HepG2 (cell line): ENCODE data around the gene PEX10. TPM values are rescaled to one million over a fixed set of nuclear protein-coding genes. Genes with fewer than 3 reads are reported as not detected.

Experiments
- AFF4 ChIP-seq: sonication (generic); formaldehyde crosslinking; IDR thresholded peaks from 2 replicates; pipeline ENCODE4 v1.4.0; 2020; ENCODE audit warnings: missing genetic modification reagents
- ASH2L ChIP-seq: fragments of 300-600, 200-600 bp; sonication (generic); IDR thresholded peaks from 2 replicates; pipeline ENCODE4 v1.7.0; 2017; ENCODE audit warnings: low read depth, mild to moderate bottlenecking, moderate library complexity, mixed read lengths, low read length; ENCODE audit not compliant: insufficient read length
- CC2D1A ChIP-seq: sonication (generic); formaldehyde crosslinking; IDR thresholded peaks from 2 replicates; pipeline ENCODE4 v1.8.1; 2023; ENCODE audit warnings: mild to moderate bottlenecking, missing genetic modification reagents
- CEBPB ChIP-seq: IDR thresholded peaks from 2 replicates; pipeline ENCODE4 v1.6.1; 2011; ENCODE audit warnings: low read depth, low read length, improper control_type of control experiment, borderline replicate concordance
- DR1 ChIP-seq: sonication (generic); formaldehyde crosslinking; IDR thresholded peaks from 2 replicates; pipeline ENCODE4 v1.8.0; 2021; ENCODE audit warnings: mild to moderate bottlenecking, missing genetic modification reagents, inconsistent platforms
- FOXA1 ChIP-seq, 2 experiments: fragments of 450-650 bp in 1 of 2; sonication (generic) in 1 of 2; formaldehyde crosslinking in 1 of 2; IDR thresholded peaks; 2 replicates each; pipeline versions ENCODE4 v1.4.0 to v1.6.1; 2016 to 2020; ENCODE audit warnings: missing genetic modification reagents in 1 of 2
- FOXJ3 ChIP-seq: sonication (generic); formaldehyde crosslinking; IDR thresholded peaks from 2 replicates; pipeline ENCODE4 v1.4.0; 2020; ENCODE audit warnings: missing genetic modification reagents, mild to moderate bottlenecking, borderline replicate concordance
- GATA4 ChIP-seq: sonication (generic); IDR thresholded peaks from 2 replicates; pipeline ENCODE4 v1.6.1; 2016; ENCODE audit warnings: antibody characterized with exemption, low read depth, borderline replicate concordance
- HDAC2 ChIP-seq: sonication (generic); formaldehyde crosslinking; IDR thresholded peaks from 2 replicates; pipeline ENCODE4 v1.4.0; 2020; ENCODE audit warnings: missing genetic modification reagents
- IKZF5 ChIP-seq: IDR thresholded peaks from 2 replicates; pipeline ENCODE4 v1.6.1; 2018; ENCODE audit warnings: missing genetic modification reagents, mild to moderate bottlenecking, missing compliant biosample characterization
- IRF1 ChIP-seq: sonication (generic); formaldehyde crosslinking; IDR thresholded peaks from 2 replicates; pipeline ENCODE4 v1.4.0; 2020; ENCODE audit warnings: low read depth, mild to moderate bottlenecking, missing genetic modification reagents
- MAX ChIP-seq: IDR thresholded peaks from 2 replicates; pipeline ENCODE4 v1.6.1; 2012; ENCODE audit warnings: inconsistent platforms
- NFIB ChIP-seq: sonication (generic); formaldehyde crosslinking; IDR thresholded peaks from 2 replicates; pipeline ENCODE4 v1.9.0; 2021; ENCODE audit warnings: missing genetic modification reagents, mild to moderate bottlenecking, borderline replicate concordance
- PCBP2 ChIP-seq: fragments of 200-400 bp; formaldehyde crosslinking; optimal IDR thresholded peaks from 2 replicates; pipeline ENCODE3; 2018; ENCODE audit warnings: low read length, low read depth; ENCODE audit not compliant: poor library complexity, severe bottlenecking
- PRPF4 ChIP-seq: fragments of 200-400 bp; formaldehyde crosslinking; IDR thresholded peaks from 2 replicates; pipeline ENCODE4 v1.6.1; 2016; ENCODE audit warnings: low read length, low read depth; ENCODE audit not compliant: poor library complexity, severe bottlenecking
- SIX1 ChIP-seq: sonication (generic); formaldehyde crosslinking; IDR thresholded peaks from 2 replicates; pipeline ENCODE4 v1.4.0; 2020; ENCODE audit warnings: missing genetic modification reagents, borderline replicate concordance
- SSRP1 ChIP-seq: IDR thresholded peaks from 2 replicates; pipeline ENCODE4 v1.6.1; 2016; ENCODE audit warnings: control low read depth
- TARDBP ChIP-seq: sonication (generic); formaldehyde crosslinking; IDR thresholded peaks from 2 replicates; pipeline ENCODE4 v1.8.0; 2022; ENCODE audit warnings: mild to moderate bottlenecking, missing genetic modification reagents
- TGIF2 ChIP-seq: IDR thresholded peaks from 2 replicates; pipeline ENCODE4 v1.6.1; 2016; ENCODE audit warnings: control low read depth, missing compliant biosample characterization
- ZFAT ChIP-seq: sonication (generic); formaldehyde crosslinking; conservative IDR thresholded peaks from 2 replicates; pipeline ENCODE4 v1.8.1; 2023; ENCODE audit warnings: missing genetic modification reagents, inconsistent platforms
- ZMAT5 ChIP-seq: sonication (generic); formaldehyde crosslinking; IDR thresholded peaks from 2 replicates; pipeline ENCODE4 v1.5.0; 2020; ENCODE audit warnings: mild to moderate bottlenecking, low read depth, missing genetic modification reagents, borderline replicate concordance
- ZNF207 ChIP-seq: fragments of 450-650 bp; IDR thresholded peaks from 2 replicates; pipeline ENCODE4 v1.6.1; 2016; ENCODE audit warnings: antibody characterized with exemption, borderline replicate concordance
- ZNF331 ChIP-seq: sonication (generic); formaldehyde crosslinking; IDR thresholded peaks from 2 replicates; pipeline ENCODE4 v1.4.0; 2020; ENCODE audit warnings: missing genetic modification reagents
- ZNF713 ChIP-seq: sonication (generic); formaldehyde crosslinking; IDR thresholded peaks from 2 replicates; pipeline ENCODE4 v1.4.0; 2020; ENCODE audit warnings: mild to moderate bottlenecking, missing genetic modification reagents
- polyA plus RNA-seq, 8 experiments: library from polyadenylated mRNA; depleted of rRNA in 3 of 8; stranded (reverse) in 7 of 8; unstranded in 1 of 8; fragments of >200 nt; fragmentation: Illumina TruSeq in 4 of 8; extraction: Trizol in 4 of 8; gene quantifications; 2 replicates each; pipeline versions ENCODE4 v1.2.1 to v1.2.3, GENCODE V29; 2011 to 2016; ENCODE audit warnings: low read depth in 4 of 8, missing spikeins in 1 of 8, mixed read lengths in 1 of 8; ENCODE audit not compliant: insufficient read depth in 1 of 8
- total RNA-seq, 5 experiments: library from RNA; depleted of rRNA; stranded (reverse); fragments of >200 nt; fragmentation: Illumina TruSeq; extraction: Trizol; gene quantifications; 2 replicates each; pipeline ENCODE4 v1.2.3, GENCODE V29; 2016; ENCODE audit warnings: low read depth in 1 of 5

PEX10 gene
- total and polyA plus RNA-seq, 2 of the 13 experiments (the other 11 are each of a cell fraction or from before 2014, with no cell fraction given) = 16.1 to 39.6 TPM

GRCh38 chr1:2391041-2391930 is 21.1 kb downstream of the PEX10 start, which contains the start of the genes MORN1 and RER1 (continued):
- peak; percentile 50 for TF ChIP-seq IKZF5 (CRISPR knock-in tag)
- TF ChIP-seq ASH2L = peak; percentile 71
- TF ChIP-seq CEBPB = peak; percentile 36; the same call in 1 of the 2 replicates
- TF ChIP-seq HDAC2 (CRISPR knock-in tag) = peak; percentile 45
- peak; percentile 87 for TF ChIP-seq TARDBP
- no peak for TF ChIP-seq CC2D1A
- TF ChIP-seq FOXJ3 = no peak
- TF ChIP-seq ZFAT = 0 out of 2 replicates have a peak, but pooled peaks have one; percentile 37
- no peak for TF ChIP-seq ZNF207
- TF ChIP-seq TGIF2 (CRISPR knock-in tag) = no peak
- TF ChIP-seq PCBP2 = no peak
- TF ChIP-seq FOXA1 (IDR thresholded peaks at IDR 0.05) = no peak
- TF ChIP-seq FOXA1 (CRISPR knock-in tag; IDR thresholded peaks at IDR 0.05) = no peak
- TF ChIP-seq PRPF4 = no peak
- TF ChIP-seq ZMAT5 (CRISPR knock-in tag) = no peak
- TF ChIP-seq ZNF331 = 0 out of 2 replicates have a peak, but pooled peaks have one; percentile 40
- no peak for TF ChIP-seq IRF1
- TF ChIP-seq GATA4 = no peak
- TF ChIP-seq NFIB (CRISPR knock-in tag) = no peak
- peak; percentile 42; the same call in 1 of the 2 replicates for TF ChIP-seq MAX
- peak; percentile 79; the same call in 1 of the 2 replicates for TF ChIP-seq DR1 (CRISPR knock-in tag)
- TF ChIP-seq AFF4 (CRISPR knock-in tag) = no peak
- no peak for TF ChIP-seq ZNF713 (CRISPR knock-in tag)
- no peak for TF ChIP-seq SIX1 (CRISPR knock-in tag)
- TF ChIP-seq SSRP1 (CRISPR knock-in tag) = no peak
